GM19025 (cell line): ENCODE results near the gene SETD1B.
"Not testable (repeated sequence)": the region's sequence is repeated elsewhere in the genome, so short reads cannot be mapped to it uniquely, and the experiment has no call there.

Source experiments
- ATAC-seq: cut with Tn5 transposase; IDR thresholded peaks from one replicate; pipeline ENCODE4 v1.9.1; 2021; ENCODE audit warnings: mild to moderate bottlenecking, low read depth, moderate library complexity; ENCODE audit not compliant: unreplicated experiment

The SETD1B gene

GRCh38 chr12:121779422-121779895 lies 24.4 kb upstream of the SETD1B start:
- ATAC-seq = no peak

- no peak for ATAC-seq
These were observed 23.4 kb upstream of the SETD1B start for GRCh38 chr12:121780429-121780828.

- peak; percentile 11 for ATAC-seq
These were observed 22.3 kb upstream of the SETD1B start for GRCh38 chr12:121781484-121781997.

GRCh38 chr12:121781998-121782979 lies 21.5 kb upstream of the SETD1B start:
- peak; percentile 57 for ATAC-seq

- ATAC-seq = no peak
These were observed 20.0 kb upstream of the SETD1B start for GRCh38 chr12:121783766-121784165.

- no peak for ATAC-seq
These were observed 19.3 kb upstream of the SETD1B start for GRCh38 chr12:121784460-121784859.

GRCh38 chr12:121786440-121786825 lies 17.4 kb upstream of the SETD1B start:
- no peak for ATAC-seq

- ATAC-seq = no peak
These were observed 16.5 kb upstream of the SETD1B start for GRCh38 chr12:121787063-121788025.

GRCh38 chr12:121788176-121788818 lies 15.5 kb upstream of the SETD1B start:
- ATAC-seq = no peak

- no peak for ATAC-seq
These were observed 14.5 kb upstream of the SETD1B start for GRCh38 chr12:121789233-121789781.

- ATAC-seq = peak; percentile 32
These were observed 13.7 kb upstream of the SETD1B start for GRCh38 chr12:121789800-121790728.

GRCh38 chr12:121790785-121791184 lies 13.0 kb upstream of the SETD1B start:
- not testable (repeated sequence) for ATAC-seq

- no peak for ATAC-seq
These were observed 11.9 kb upstream of the SETD1B start for GRCh38 chr12:121791671-121792551.

- no peak for ATAC-seq
These were observed 11.0 kb upstream of the SETD1B start for GRCh38 chr12:121792607-121793439.

GRCh38 chr12:121793440-121793837 lies 10.4 kb upstream of the SETD1B start, which contains the start of gene RHOF:
Gene RHOF, minus strand, starts transcription at chr12:121793688. Its CDS starts 55 bp downstream, at chr12:121793633.
- ATAC-seq = peak; percentile 18

- peak; percentile 51 for ATAC-seq
These were observed 9.8 kb upstream of the SETD1B start for GRCh38 chr12:121793838-121794533.
